KMS-11 (cell line): ENCODE measurements around the gene RPS18.
A peak's percentile ranks its signal among the peaks of the same experiment; 100 is the strongest.

Source experiments
- H2AFZ ChIP-seq: fragments of 200-600 bp; sonication (generic); 2 replicates; pipeline ENCODE4 v1.6.1; 2016; ENCODE audit warnings: antibody characterized with exemption, mixed run types, low read depth
- H3K27ac ChIP-seq: fragments of 200-600 bp; sonication (generic); 2 replicates; pipeline ENCODE4 v1.6.1; 2016; ENCODE audit warnings: mild to moderate bottlenecking, mixed run types
- H3K27me3 ChIP-seq: fragments of 200-600 bp; sonication (generic); 2 replicates; pipeline ENCODE4 v1.6.1; 2017; ENCODE audit warnings: mild to moderate bottlenecking, low read depth, mixed run types, moderate library complexity; ENCODE audit not compliant: insufficient read depth
- H3K36me3 ChIP-seq: fragments of 200-600 bp; sonication (generic); 2 replicates; pipeline ENCODE4 v1.6.1; 2017; ENCODE audit warnings: mild to moderate bottlenecking, mixed run types; ENCODE audit not compliant: insufficient read depth
- H3K4me1 ChIP-seq: fragments of 200-600 bp; sonication (generic); 2 replicates; pipeline ENCODE4 v1.6.1; 2016; ENCODE audit warnings: mild to moderate bottlenecking, low read depth, mixed run types; ENCODE audit not compliant: poor library complexity, severe bottlenecking
- H3K4me2 ChIP-seq: fragments of 200-600 bp; sonication (generic); 2 replicates; pipeline ENCODE4 v1.7.0; 2016; ENCODE audit warnings: mild to moderate bottlenecking, mixed run types
- H3K4me3 ChIP-seq: fragments of 200-600 bp; sonication (generic); IDR thresholded peaks from 2 replicates; pipeline ENCODE4 v1.6.1; 2017; ENCODE audit warnings: low read depth, low read length, mixed read lengths; ENCODE audit not compliant: insufficient read depth
- H3K79me2 ChIP-seq: fragments of 200-600 bp; sonication (generic); 2 replicates; pipeline ENCODE4 v1.6.1; 2016; ENCODE audit warnings: low read depth, mixed run types; ENCODE audit not compliant: insufficient read depth
- H3K9ac ChIP-seq: fragments of 200-600 bp; sonication (generic); 2 replicates; pipeline ENCODE4 v1.6.1; 2016; ENCODE audit warnings: mild to moderate bottlenecking, mixed run types
- H4K20me1 ChIP-seq: fragments of 200-600 bp; sonication (generic); 2 replicates; pipeline ENCODE4 v1.6.1; 2016; ENCODE audit warnings: mild to moderate bottlenecking, mixed run types; ENCODE audit not compliant: insufficient read depth
- TF ChIP-seq, protein P1 (sequence below): fragments of 200-600 bp; sonication (generic); conservative IDR thresholded peaks from 2 replicates; pipeline ENCODE4 v1.6.1; 2017; ENCODE audit warnings: low read depth, mild to moderate bottlenecking, antibody characterized with exemption, low read length, moderate library complexity, mixed read lengths

RPS18 gene

DNA sequence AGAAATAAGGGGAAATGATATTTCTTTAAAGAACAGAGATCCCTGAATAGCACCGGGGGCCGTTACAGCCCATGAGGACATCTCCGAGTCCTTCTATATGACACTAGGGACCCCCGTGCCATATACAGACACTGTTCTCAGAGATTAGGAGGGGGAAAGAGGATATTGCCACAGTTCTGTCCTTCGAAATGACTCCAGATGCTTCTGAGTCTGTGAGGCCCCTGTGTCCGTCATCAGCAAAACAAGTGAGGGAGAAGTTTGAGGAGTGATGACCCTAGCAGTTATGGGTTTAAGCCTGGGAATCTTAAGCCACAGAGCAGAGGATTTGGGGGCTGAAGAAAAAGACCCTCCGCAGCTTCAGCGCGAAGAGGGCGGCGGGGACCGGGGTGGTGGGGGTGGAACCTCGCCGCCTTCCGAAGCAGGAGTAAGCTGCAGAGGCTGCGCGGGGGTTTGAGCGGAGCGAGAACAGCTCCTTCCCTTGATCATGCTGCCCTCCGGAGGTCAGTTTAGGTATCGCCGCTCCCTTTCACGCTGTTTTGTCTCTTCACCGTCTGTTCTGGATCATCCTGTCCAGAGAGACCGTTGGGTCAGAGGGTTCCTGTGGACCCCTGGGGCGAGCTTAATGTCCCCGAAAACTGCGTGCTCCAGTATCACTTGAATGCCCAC is 23.8 kb upstream of the RPS18 start:
- TF ChIP-seq, protein P1, sequence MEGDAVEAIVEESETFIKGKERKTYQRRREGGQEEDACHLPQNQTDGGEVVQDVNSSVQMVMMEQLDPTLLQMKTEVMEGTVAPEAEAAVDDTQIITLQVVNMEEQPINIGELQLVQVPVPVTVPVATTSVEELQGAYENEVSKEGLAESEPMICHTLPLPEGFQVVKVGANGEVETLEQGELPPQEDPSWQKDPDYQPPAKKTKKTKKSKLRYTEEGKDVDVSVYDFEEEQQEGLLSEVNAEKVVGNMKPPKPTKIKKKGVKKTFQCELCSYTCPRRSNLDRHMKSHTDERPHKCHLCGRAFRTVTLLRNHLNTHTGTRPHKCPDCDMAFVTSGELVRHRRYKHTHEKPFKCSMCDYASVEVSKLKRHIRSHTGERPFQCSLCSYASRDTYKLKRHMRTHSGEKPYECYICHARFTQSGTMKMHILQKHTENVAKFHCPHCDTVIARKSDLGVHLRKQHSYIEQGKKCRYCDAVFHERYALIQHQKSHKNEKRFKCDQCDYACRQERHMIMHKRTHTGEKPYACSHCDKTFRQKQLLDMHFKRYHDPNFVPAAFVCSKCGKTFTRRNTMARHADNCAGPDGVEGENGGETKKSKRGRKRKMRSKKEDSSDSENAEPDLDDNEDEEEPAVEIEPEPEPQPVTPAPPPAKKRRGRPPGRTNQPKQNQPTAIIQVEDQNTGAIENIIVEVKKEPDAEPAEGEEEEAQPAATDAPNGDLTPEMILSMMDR: peak; percentile 74
- no peaks in the 10 kb centered on the region for H4K20me1 ChIP-seq
- peak overlapping the region; percentile 97 for H2AFZ ChIP-seq
- no peaks in the 10 kb centered on the region for H3K36me3 ChIP-seq
- no peaks in the 10 kb centered on the region for H3K27me3 ChIP-seq
- no peaks in the 10 kb centered on the region for H3K79me2 ChIP-seq
- peak overlapping the region; percentile 88 for H3K27ac ChIP-seq
- peaks cover 9% of the 10 kb centered on the region for H3K4me1 ChIP-seq
- no peak overlapping the region for H3K4me3 ChIP-seq
- H3K4me2 ChIP-seq: peak overlapping the region; percentile 100
- peak overlapping the region; percentile 83 for H3K9ac ChIP-seq

DNA sequence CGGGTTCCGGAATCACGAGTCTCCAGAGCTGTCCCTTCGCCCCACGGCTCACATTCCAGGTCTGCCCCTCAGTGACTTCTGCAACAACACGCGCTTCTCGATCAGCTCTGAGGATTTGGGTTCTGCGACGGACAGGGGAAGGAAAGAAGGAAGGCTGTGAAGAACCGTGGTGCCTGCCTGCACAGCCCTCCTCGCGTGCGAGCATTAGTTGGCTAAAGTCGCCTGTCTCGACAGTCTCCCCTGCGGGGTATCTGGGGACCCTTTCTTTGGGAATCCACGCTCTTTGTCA is 23.3 kb upstream of the RPS18 start:
- no peak overlapping the region for H3K4me3 ChIP-seq
- H3K36me3 ChIP-seq: no peaks in the 10 kb centered on the region
- H3K4me1 ChIP-seq: peaks cover 9% of the 10 kb centered on the region
- H3K9ac ChIP-seq: peak overlapping the region; percentile 83
- H2AFZ ChIP-seq: peak overlapping the region; percentile 97
- peak overlapping the region; percentile 100 for H3K4me2 ChIP-seq
- H3K27ac ChIP-seq: peak overlapping the region; percentile 88
- TF ChIP-seq, protein P1: peak; percentile 34
- no peaks in the 10 kb centered on the region for H3K27me3 ChIP-seq
- H4K20me1 ChIP-seq: no peaks in the 10 kb centered on the region
- H3K79me2 ChIP-seq: no peaks in the 10 kb centered on the region

DNA sequence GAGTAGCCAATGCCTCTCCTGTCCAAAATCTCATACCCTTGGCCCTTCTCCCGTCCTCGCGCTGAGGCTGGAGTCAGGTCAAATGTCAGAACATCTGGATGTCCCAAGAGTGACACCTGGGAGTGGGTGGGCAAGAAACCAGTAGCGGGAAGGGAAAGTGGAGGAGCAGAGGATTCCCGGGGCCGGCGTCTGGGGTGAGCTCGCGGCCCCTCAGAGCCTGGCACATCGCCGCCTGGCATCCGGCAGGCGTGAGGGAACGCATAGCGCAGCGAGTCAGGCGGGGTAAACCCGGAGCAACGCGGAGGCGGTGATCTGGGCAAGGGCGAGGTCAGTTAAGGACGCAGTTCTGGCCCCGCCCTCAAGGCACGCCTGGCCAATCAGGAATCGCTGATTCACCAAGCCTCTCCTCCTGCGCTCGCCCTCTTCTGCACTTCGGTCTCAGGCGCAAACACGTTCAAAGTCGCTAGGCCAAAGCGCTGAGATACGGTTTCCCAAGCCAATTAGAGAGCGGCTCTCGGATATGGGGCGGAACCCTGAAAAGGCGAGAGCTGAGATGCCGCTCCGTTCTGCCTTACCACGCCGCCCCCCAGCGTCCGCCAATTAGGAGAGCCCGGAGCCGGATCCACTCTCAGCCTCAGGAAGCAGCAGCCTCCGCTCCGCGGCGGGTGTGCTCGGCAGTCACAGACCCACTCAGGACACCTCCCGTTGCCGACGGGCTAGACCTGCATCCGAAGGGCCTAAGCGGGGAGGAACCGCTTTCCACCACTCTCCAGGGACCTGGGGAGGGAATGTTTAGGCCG is 22.7 kb upstream of the RPS18 start:
- Histone ChIP-seq H3K27ac (peak overlapping the region; percentile 88), H3K4me3 (no peak overlapping the region), H4K20me1 (no peaks in the 10 kb centered on the region), H3K9ac (peak overlapping the region; percentile 83), H3K27me3 (no peaks in the 10 kb centered on the region), H3K36me3 (no peaks in the 10 kb centered on the region), H3K79me2 (no peaks in the 10 kb centered on the region), H2AFZ (peak overlapping the region; percentile 97), H3K4me1 (peaks cover 9% of the 10 kb centered on the region), H3K4me2 (peak overlapping the region; percentile 100)
- TF ChIP-seq, protein P1: no peak; the same call in 1 of the 2 replicates

DNA sequence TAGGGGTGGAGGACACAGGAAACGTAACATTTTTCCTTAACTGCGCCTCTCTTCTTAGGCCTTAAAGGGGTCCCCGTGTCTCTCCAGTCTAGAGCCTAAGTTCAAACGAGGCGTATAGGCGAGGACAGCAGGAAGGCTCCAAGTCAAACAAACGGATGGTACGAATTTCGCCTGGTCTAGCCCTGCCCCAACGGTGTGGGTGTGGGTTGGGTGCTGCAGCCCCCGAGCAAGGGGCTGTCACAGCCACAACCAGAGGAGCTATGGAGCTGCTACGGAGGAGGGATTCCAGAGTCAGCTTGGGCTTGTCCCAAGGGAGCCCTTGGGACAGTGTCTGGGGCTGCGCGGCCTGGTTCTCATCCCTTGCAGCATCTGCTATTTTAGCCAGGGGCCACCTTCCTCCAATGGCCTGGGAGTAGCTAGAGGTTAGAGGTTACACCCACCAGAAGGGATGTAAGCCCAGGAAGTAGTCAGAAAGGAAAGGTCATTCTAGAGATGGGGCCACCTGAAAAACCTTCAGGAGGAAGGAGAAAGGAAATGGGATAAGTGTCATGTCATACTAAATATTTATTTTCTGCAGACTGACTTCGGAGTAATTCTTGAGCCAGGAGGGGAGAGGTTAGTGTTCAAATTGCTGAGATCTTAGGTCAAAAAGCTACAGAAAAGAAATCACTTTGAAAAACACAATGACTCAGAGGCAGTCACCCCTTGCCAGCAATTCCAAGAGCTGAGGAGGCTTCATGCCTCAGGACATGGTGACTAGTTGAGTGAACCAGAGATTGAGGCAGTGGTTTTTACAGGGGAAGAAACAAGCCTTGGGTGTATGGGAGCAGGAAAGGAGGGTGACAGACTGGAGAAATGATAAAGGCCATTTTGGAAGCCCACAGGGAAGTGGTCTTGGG is 21.9 kb upstream of the RPS18 start:
- peak overlapping the region; percentile 61 for H3K4me2 ChIP-seq
- no peaks in the 10 kb centered on the region for H4K20me1 ChIP-seq
- H3K4me3 ChIP-seq: no peak overlapping the region
- H3K27ac ChIP-seq: peak overlapping the region; percentile 59
- H3K79me2 ChIP-seq: no peaks in the 10 kb centered on the region
- H2AFZ ChIP-seq: peak overlapping the region; percentile 44; the same call in 1 of the 2 replicates
- peak overlapping the region; percentile 73 for H3K9ac ChIP-seq
- peaks cover 9% of the 10 kb centered on the region for H3K4me1 ChIP-seq
- H3K27me3 ChIP-seq: no peaks in the 10 kb centered on the region
- TF ChIP-seq, protein P1: no peak
- no peaks in the 10 kb centered on the region for H3K36me3 ChIP-seq
